HCT116 (cell line): ENCODE results near the gene SDCCAG8. TPM values are rescaled to one million over a fixed set of nuclear protein-coding genes. Genes with fewer than 3 reads are reported as not detected.

ENCODE experiments used
- ATAC-seq: fragments of 200-7000 bp; cut with Tn5 transposase; 2 replicates; pipeline ENCODE4 v1.9.1; 2020; ENCODE audit warnings: mild to moderate bottlenecking, moderate library complexity
- BruUV-seq: library from RNA; stranded (reverse); fragments of 400-500 nt; replicated peaks from 2 replicates; lab custom pipeline; 2021; lab: Mats Ljungman, UMichigan
- CTCF ChIA-PET: fragments of 300-600 bp; sonication (Branson Sonifier 250); formaldehyde crosslinking; loops from one replicate; lab custom pipeline; 2021; ENCODE audit warnings: antibody characterized with exemption; lab: Charles Lee
- POLR2A ChIA-PET: fragments of 300-600, 350-600 bp; sonication (Branson Sonifier 250); formaldehyde crosslinking; loops from one replicate; lab custom pipeline; 2021; ENCODE audit warnings: antibody characterized with exemption; lab: Charles Lee
- RAD21 ChIA-PET, 2 experiments: fragments of 300-600 bp; sonication (Branson Sonifier 250); formaldehyde crosslinking; loops; one replicate each; lab custom pipeline; 2023; ENCODE audit warnings: low total read pairs in 2 of 2; ENCODE audit not compliant: uncharacterized antibody in 2 of 2, unreplicated experiment in 2 of 2, low non-redundant PET in 1 of 2; lab: Charles Lee
- DNase-seq: peaks from one replicate; pipeline ENCODE4 v3.0.0-alpha.2; 2010; ENCODE audit warnings: low read depth, low spot score
- H2AFZ ChIP-seq: fragments of 200-600 bp; shearing (Covaris generic), sonication (generic); 2 replicates; pipeline ENCODE4 v1.6.1; 2017; ENCODE audit warnings: low read depth, mixed run types, mixed read lengths, antibody characterized with exemption, low read length; ENCODE audit not compliant: poor library complexity, severe bottlenecking
- H3K27ac ChIP-seq: 2 replicates; pipeline ENCODE4 v1.5.1; 2012; ENCODE audit warnings: low read depth, low read length
- H3K27me3 ChIP-seq: fragments of 200-600 bp; sonication (generic); 2 replicates; pipeline ENCODE4 v1.6.1; 2016; ENCODE audit warnings: mixed run types, low read length, mixed read lengths; ENCODE audit not compliant: insufficient read depth
- H3K36me3 ChIP-seq, 2 experiments: fragments of 200-500 bp in 1 of 2; fragments of 200-600 bp in 1 of 2; sonication (Bioruptor generic) in 1 of 2; sonication (generic) in 1 of 2; 2 replicates each; pipeline versions ENCODE4 v1.5.1 to v1.6.1; 2014 to 2016; ENCODE audit warnings: low read length in 2 of 2, inconsistent platforms in 1 of 2, mixed read lengths in 1 of 2, mixed run types in 1 of 2; ENCODE audit not compliant: insufficient read depth in 2 of 2, control insufficient read depth in 1 of 2
- H3K4me1 ChIP-seq, 2 experiments: fragments of 200-600 bp in 1 of 2; sonication (generic) in 1 of 2; 2 replicates each; pipeline versions ENCODE4 v1.5.1 to v1.6.1; 2012 to 2017; ENCODE audit warnings: low read length in 2 of 2, inconsistent platforms in 1 of 2, mild to moderate bottlenecking in 1 of 2, mixed read lengths in 1 of 2, mixed run types in 1 of 2, moderate library complexity in 1 of 2; ENCODE audit not compliant: insufficient read depth in 2 of 2, control insufficient read depth in 1 of 2
- H3K4me2 ChIP-seq: fragments of 200-600 bp; sonication (generic); 2 replicates; pipeline ENCODE4 v1.6.1; 2017; ENCODE audit warnings: mixed run types, low read length, mixed read lengths
- H3K4me3 ChIP-seq, 2 experiments: fragments of 200-600 bp in 1 of 2; sonication (generic) in 1 of 2; replicated peaks in 1 of 2; 2 replicates each; pipeline ENCODE4 v1.5.1; 2011 to 2016; ENCODE audit warnings: low read length in 2 of 2, control low read depth in 1 of 2, low read depth in 1 of 2, mild to moderate bottlenecking in 1 of 2, mixed read lengths in 1 of 2, mixed run types in 1 of 2
- H3K79me2 ChIP-seq: fragments of 200-600 bp; sonication (generic); 2 replicates; pipeline ENCODE4 v1.6.1; 2017; ENCODE audit warnings: mild to moderate bottlenecking, mixed run types, low read length, moderate library complexity, mixed read lengths; ENCODE audit not compliant: insufficient read depth
- H3K9ac ChIP-seq: fragments of 200-600 bp; sonication (generic); 2 replicates; pipeline ENCODE4 v1.6.1; 2016; ENCODE audit warnings: low read length, mixed read lengths
- H3K9me2 ChIP-seq: fragments of 200-600 bp; sonication (generic), shearing (Covaris generic); 2 replicates; pipeline ENCODE4 v1.6.1; 2017; ENCODE audit warnings: mixed run types, mild to moderate bottlenecking, moderate library complexity; ENCODE audit not compliant: insufficient read depth
- H3K9me3 ChIP-seq, 2 experiments: fragments of 200-500 bp in 1 of 2; fragments of 200-600 bp in 1 of 2; sonication (Bioruptor generic) in 1 of 2; sonication (generic) in 1 of 2; 2 replicates each; pipeline ENCODE4 v1.6.1; 2014 to 2017; ENCODE audit warnings: low read length in 2 of 2, mixed read lengths in 2 of 2, inconsistent platforms in 1 of 2, low read depth in 1 of 2, mild to moderate bottlenecking in 1 of 2, mixed run types in 1 of 2, moderate library complexity in 1 of 2; ENCODE audit not compliant: control insufficient read depth in 1 of 2, insufficient read depth in 1 of 2
- H4K20me1 ChIP-seq: fragments of 200-600 bp; sonication (generic), shearing (Covaris generic); 2 replicates; pipeline ENCODE4 v1.6.1; 2017; ENCODE audit warnings: mixed run types, mild to moderate bottlenecking, moderate library complexity; ENCODE audit not compliant: insufficient read depth
- CBX3 ChIP-seq: IDR thresholded peaks from 2 replicates; pipeline ENCODE4 v1.6.1; 2012; ENCODE audit warnings: low read depth
- JUND ChIP-seq: IDR thresholded peaks from 2 replicates; pipeline ENCODE4 v1.6.1; 2012
- YY1 ChIP-seq: IDR thresholded peaks from 2 replicates; pipeline ENCODE4 v1.6.1; 2011; ENCODE audit warnings: low read length, low read depth, moderate library complexity, mild to moderate bottlenecking; ENCODE audit not compliant: insufficient replicate concordance; ENCODE audit errors: extremely low read depth
- ZFX ChIP-seq: fragments of 450-650 bp; IDR thresholded peaks from 2 replicates; pipeline ENCODE4 v1.6.1; 2017
- intact Hi-C: fragments of 100-400 bp; cut with micrococcal nuclease; formaldehyde crosslinking; loops from 2 replicates; pipeline ENCODE4 v1.10.0; 2022
- total RNA-seq: library from RNA; stranded (reverse); gene quantifications from one replicate; pipeline ENCODE4 v1.2.1, GENCODE V29; 2021; ENCODE audit not compliant: unreplicated experiment
- TF ChIP-seq, protein P1 (sequence below), 3 experiments: fragments of 200-600 bp in 1 of 3; sonication (generic) in 1 of 3; IDR thresholded peaks in 2 of 3; conservative IDR thresholded peaks in 1 of 3; 2 replicates each; pipeline ENCODE4 v1.5.1; 2012 to 2017; ENCODE audit warnings: low read depth in 2 of 3, low read length in 2 of 3, antibody characterized with exemption in 1 of 3, borderline replicate concordance in 1 of 3, control low read depth in 1 of 3, mild to moderate bottlenecking in 1 of 3, mixed read lengths in 1 of 3, mixed run types in 1 of 3, moderate library complexity in 1 of 3; ENCODE audit not compliant: insufficient read depth in 1 of 3
- TF ChIP-seq, protein P2 (sequence below): IDR thresholded peaks from 2 replicates; pipeline ENCODE4 v1.6.1; 2012

The SDCCAG8 gene
- total RNA-seq, 1 experiment from 2014 or later: 38.2 TPM

DNA sequence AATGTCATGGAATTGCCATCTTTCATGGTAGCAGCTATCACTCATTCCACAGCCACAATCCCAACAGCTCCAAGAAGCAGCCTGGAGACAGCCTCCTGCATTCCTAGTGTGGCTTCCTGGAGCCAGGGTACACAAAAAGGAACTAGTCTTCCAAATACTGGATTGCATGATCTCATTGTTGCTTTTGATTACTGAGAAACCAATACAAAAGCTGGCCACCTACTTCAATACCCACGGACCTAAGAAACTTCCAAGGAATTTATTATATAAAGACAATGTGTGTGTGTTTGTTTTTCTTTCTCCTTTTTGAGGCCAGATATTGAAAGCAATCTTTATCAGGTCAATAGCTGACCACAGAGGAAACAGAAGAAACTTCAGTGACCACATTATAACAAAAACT lies 26.3 kb upstream of the SDCCAG8 start (continued):
- TF ChIP-seq, protein P1, sequence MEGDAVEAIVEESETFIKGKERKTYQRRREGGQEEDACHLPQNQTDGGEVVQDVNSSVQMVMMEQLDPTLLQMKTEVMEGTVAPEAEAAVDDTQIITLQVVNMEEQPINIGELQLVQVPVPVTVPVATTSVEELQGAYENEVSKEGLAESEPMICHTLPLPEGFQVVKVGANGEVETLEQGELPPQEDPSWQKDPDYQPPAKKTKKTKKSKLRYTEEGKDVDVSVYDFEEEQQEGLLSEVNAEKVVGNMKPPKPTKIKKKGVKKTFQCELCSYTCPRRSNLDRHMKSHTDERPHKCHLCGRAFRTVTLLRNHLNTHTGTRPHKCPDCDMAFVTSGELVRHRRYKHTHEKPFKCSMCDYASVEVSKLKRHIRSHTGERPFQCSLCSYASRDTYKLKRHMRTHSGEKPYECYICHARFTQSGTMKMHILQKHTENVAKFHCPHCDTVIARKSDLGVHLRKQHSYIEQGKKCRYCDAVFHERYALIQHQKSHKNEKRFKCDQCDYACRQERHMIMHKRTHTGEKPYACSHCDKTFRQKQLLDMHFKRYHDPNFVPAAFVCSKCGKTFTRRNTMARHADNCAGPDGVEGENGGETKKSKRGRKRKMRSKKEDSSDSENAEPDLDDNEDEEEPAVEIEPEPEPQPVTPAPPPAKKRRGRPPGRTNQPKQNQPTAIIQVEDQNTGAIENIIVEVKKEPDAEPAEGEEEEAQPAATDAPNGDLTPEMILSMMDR (IDR thresholded peaks at IDR 0.05 in 2 of 3, conservative IDR thresholded peaks at IDR 0.05 in 1 of 3; ENCODE audit: borderline replicate concordance in 1 of 3, insufficient read depth in 1 of 3, low read depth in 2 of 3, low read length in 2 of 3): no peak
- TF ChIP-seq YY1 (no peak), ZFX (no peak)
- TF ChIP-seq, protein P2, sequence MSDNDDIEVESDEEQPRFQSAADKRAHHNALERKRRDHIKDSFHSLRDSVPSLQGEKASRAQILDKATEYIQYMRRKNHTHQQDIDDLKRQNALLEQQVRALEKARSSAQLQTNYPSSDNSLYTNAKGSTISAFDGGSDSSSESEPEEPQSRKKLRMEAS: no peak
- TF ChIP-seq, all 23 proteins: peak for 0

DNA sequence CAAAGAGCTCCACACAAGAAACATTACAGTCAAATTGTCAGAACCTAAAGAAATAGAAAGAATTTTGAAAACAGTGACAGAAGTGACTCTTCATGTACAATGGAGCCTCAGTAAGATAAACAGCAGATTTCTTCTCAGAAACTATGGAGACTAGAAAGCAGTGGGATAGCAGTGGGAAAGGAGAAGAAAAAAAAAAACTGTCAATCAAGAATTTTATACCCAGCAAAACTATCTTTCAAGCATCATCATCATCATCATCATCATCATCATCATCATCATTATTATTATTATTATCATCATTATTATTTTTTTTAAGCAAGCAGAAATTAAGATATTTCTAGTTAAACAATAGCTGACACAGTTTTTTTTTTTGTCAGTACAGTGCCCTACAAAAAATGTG lies 24.9 kb upstream of the SDCCAG8 start:
- no peak overlapping the region for H2AFZ ChIP-seq
- TF ChIP-seq JUND (no peak), CBX3 (peak; percentile 89)
- peaks cover 74% of the 10 kb centered on the region for H3K79me2 ChIP-seq
- no peak overlapping the region for H3K4me3 ChIP-seq
- RAD21 ChIA-PET: no interaction called here
- no peak overlapping the region for H3K9ac ChIP-seq
- peaks cover 13 to 26% of the 10 kb centered on the region in 2 experiments; a peak in 3 of 4 replicates for H3K9me3 ChIP-seq
- CTCF ChIA-PET: no interaction called here
- no peaks in the 10 kb centered on the region for H4K20me1 ChIP-seq
- no TSS peak for BruUV-seq
- H3K27ac ChIP-seq: no peak overlapping the region
- no peaks in the 10 kb centered on the region for H3K4me1 ChIP-seq
- intact Hi-C loops: no loop called here
- 0 out of 4 replicates have a peak, but pooled peaks cover 0 to 7% of the 10 kb centered on the region in 2 experiments for H3K36me3 ChIP-seq
- DNase-seq: no peak
- no peak overlapping the region for H3K4me2 ChIP-seq
- H3K9me2 ChIP-seq: no peaks in the 10 kb centered on the region
- POLR2A ChIA-PET: no interaction called here
- no peak for ATAC-seq
- H3K27me3 ChIP-seq: no peaks in the 10 kb centered on the region
